LNCAP (cell line): ENCODE data around the gene PCK2.

Experiments
- CTCF ChIP-seq: fragments of 450-650 bp; IDR thresholded peaks from 2 replicates; pipeline ENCODE4 v1.5.1; 2017; ENCODE audit warnings: mild to moderate bottlenecking

PCK2 gene

GRCh38 chr14:24146453-24146977 is 52.4 kb downstream of the PCK2 start, which contains the start of gene PSME2:
Gene PSME2 (minus strand): TSS chr14:24146610. CDS start chr14:24146581, 29 bp downstream.
- TF ChIP-seq CTCF, result no peak

DNA sequence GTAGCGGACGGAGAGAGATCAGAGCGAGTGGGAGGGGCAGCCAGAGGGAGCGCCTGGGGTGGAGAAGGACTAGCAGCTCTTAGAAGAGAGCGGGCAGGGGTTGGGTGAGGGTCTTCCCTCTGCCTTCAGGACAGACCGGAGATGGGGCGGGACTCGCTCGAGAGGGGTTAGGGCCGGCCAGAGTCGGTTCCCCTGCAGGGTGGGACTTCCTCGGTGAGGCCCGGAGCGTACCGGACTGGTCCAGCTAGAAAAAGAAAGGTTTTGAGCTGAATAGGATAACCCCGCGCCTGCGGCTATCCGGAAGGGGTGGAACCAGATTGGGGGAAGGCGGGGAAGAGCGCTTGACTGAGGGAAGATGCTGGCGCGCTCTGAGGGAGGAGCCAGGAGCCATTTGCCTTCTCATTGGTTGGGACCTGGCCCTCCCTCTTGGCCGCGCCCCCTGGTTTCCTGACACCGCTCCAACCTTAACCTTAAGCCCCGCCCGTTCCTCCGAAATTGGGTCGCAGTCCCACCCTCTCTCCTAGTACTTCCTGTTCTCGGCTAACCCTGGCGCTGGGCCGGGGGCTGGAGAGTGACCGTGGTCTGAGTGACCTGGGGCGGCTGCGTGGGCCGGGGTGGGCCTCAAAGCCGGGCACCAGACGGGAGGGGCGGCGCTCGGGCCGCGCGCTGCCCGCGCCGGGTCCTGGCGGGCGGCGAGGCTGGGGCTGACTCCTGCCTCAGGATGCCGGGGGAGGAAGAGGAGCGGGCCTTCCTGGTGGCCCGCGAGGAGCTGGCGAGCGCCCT is 53.1 kb downstream of the PCK2 start, which contains the start of gene RNF31:
Gene RNF31, plus strand, starts transcription at position 521 of the 783 bp plus-strand sequence. Its CDS starts 201 bp downstream, at position 722.
- TF ChIP-seq CTCF, result no peak

- TF ChIP-seq CTCF, result no peak
Measured at GRCh38 chr14:24147761-24148428, 53.8 kb downstream of the PCK2 start.

- no peak for TF ChIP-seq CTCF
Measured at GRCh38 chr14:24149302-24149969, 55.3 kb downstream of the PCK2 start.

DNA sequence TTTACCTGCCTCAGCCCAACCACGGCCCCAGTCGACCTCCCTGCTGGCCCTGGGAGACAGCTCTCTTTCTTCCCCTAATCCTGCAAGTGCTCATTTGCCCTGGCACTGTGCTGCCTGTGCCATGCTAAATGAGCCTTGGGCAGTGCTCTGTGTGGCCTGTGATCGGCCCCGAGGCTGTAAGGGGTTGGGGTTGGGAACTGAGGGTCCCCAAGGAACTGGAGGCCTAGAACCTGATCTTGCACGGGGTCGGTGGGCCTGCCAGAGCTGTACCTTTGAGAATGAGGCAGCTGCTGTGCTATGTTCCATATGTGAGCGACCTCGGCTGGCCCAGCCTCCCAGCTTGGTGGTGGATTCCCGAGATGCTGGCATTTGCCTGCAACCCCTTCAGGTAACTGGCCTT is 56.0 kb downstream of the PCK2 start:
- no peak for TF ChIP-seq CTCF

GRCh38 chr14:24150567-24150966 is 56.5 kb downstream of the PCK2 start:
- no peak for TF ChIP-seq CTCF

DNA sequence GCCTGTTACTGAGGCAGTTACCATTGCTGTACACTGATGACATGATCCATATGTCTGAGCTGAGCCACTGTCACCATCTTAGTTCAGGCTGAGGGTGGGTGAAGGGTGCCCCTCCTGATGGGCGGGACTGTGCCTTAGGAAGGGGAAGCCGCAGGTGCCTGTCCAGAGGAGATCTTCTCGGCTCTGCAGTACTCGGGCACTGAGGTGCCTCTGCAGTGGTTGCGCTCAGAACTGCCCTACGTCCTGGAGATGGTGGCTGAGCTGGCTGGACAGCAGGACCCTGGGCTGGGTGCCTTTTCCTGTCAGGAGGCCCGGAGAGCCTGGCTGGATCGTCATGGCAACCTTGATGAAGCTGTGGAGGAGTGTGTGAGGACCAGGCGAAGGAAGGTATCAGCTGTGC is 56.9 kb downstream of the PCK2 start:
- no peak for TF ChIP-seq CTCF
